CD4-positive, alpha-beta T cell treated with Interleukin-10 for 1 hour (primary cell): ENCODE data around the gene NID2.

Experiments used
- DNase-seq: peaks from one replicate; pipeline ENCODE4 v3.0.0-alpha.2; 2020

NID2 gene

DNA sequence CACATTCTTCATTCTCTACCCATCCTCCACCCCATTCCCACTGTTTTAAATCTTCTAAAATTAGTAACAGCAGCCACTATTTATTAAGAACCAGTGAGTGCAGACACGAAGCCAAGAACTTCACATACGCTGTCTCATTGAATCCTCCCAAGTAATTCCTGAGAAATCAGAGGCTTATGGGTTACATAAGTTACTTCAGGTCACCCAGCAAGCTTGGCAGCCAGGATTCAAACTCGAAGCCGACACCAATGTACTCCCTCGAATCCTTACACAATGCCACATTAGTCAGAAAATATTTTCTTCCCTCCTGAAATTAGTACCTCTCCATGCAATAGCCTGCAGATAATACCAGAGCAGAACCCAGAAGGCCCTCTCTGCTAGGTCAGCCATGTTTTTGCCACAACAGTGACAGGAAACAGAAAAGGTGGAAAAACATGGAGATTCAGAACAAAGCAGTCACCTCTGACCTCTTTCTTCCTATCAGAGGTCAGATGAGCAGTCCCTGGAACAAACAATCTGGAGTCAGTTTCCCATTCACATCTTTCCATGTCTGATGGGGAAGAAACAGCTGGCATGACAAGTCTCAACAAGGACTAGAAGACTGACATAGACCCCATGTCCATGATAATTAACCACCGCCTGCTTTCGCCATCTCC, 16.4 kb downstream of the NID2 start:
- DNase-seq, result no peak

DNA sequence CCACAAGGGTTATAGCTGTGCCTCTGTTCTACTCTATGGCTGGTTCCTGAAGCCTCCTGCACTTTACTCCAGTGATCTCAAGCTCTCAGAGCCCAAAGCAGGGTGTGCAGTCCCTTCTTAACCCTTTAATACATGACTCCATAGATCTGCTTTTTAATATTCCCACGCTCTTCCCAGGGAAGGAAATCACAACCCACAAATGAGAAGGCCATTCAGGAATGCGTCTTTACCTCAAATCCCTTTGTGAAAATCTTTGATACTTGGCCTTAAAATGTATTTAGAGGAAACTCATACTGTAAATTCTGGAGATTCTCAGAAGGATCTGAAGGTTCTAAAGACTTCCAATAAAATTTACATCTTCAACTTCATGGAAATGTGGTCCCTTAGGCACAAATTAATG, 17.0 kb downstream of the NID2 start:
- DNase-seq, result no peak

DNA sequence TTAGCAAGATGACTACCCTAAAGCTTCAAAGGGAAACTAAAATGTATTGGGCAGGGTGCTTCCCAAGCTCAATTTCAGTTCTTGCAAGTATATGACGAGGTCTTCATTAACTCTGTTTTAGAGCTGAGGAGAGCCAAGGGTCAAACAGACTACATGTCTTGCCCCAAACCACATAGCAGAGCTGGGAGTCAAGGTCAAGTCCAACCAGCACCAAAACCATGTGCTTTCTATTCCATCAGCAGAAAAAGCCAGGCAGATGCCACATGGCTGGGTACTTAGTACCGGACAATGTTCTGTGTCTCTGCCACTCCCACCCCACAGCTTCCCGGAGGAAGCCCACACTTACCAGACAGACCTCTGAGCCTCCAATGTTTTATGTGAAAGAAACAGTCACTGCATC, 17.6 kb downstream of the NID2 start:
- DNase-seq, result no peak

DNA sequence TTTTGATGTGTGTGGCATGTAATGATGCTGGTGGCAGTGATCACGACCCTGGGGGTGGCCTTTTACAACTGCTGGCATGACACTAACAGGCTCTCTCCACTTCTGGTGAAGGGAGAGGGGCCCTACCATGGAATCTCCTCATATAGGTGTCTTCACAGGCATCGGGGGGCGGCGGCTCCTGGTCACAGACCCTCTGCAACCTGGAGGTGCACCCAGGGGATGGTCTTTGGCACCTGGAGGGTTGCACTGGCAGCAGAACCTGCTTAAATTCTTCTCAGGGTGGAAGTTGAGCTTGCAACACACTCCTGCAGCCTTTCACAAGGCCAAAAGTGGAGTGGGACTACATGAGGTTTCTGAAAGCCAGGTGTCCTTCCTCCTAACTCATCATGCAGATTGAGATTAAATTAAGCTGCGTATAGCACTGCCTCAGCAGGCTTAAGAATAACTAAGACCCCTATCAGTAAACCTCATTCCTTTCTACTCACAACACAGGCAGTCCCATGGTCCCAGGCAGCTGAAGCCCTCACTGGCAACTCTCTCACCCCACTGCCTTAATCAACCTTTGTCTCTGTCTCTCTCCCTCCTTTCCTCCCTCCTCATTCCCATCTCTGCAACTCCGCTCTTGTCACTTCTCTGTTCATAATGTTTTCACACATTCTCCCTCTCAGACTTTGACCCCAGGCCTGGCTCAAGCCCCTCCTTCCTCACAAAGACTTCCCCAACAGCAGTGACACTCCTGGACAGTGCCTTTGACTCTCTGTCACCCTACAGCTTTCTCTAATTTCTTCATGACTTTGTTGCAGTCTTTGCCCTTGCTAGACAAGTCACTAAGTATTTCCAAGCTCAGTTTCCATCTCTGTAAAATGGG, 18.9 kb downstream of the NID2 start:
- no peak for DNase-seq

DNA sequence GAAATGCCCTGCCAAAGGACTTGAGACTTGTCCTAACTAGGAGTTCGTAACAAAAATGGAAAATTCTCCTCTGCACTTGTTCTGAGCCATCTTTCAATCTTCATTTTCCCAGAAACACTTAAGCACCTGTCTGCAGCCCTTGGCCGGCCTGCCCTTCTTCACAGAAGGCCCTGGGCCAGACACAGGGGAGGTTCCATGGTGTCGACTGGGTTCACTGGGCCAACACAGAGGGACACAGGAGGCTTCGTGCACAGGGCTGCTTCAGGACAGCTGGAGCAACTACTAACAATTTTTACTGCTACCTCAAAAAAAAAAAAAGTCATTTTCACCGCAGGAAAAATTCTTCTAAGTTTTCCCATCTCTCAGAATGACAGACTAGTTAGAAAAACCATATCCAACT, 19.6 kb downstream of the NID2 start:
- DNase-seq, result no peak

DNA sequence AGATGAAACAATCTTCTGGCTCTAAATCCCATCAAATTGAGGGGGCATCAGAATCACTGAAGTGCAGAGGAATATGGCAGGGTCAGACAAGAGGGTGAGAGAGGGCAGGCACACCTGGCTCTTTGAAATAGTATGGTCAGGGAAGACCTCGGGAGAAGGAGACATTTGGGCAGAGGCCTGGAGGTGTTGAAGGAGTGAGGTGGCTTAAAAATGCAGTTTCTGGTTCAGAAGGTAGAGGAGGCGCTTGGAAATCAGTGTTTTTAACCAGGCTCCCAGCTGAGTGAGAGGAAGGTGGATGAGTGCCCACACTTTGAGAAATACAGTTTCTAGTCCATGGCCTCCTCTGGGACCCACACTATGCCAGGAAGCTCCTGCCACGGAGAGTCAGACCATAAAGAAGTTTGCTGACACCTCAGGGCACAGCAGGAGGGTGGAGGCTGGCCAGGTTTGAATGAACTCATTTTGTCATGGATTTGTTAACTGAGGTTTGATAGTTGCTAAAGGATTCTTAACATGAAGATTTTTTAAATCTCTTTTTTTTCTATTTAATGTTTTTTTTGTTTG, 20.1 kb downstream of the NID2 start:
- DNase-seq, result no peak

DNA sequence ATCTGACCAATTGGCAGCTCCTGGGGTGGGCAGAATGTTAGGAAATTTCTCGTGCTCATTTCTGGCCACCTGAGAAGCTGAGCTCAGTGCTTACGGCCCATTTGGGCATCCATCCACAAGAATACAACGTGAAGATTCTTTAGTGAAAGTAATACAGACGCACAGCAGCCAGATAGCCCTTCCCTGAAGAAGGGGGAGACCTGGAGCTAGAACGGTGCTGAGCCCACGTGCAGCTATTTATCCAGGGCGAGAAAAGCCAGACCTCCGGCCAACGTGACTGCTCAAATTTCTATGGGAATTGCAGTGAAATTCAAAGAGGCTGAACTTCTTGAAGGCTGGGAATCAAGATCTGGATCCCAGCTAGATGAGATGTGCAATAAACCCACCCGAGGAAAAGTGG, 20.7 kb downstream of the NID2 start:
- DNase-seq, result no peak

DNA sequence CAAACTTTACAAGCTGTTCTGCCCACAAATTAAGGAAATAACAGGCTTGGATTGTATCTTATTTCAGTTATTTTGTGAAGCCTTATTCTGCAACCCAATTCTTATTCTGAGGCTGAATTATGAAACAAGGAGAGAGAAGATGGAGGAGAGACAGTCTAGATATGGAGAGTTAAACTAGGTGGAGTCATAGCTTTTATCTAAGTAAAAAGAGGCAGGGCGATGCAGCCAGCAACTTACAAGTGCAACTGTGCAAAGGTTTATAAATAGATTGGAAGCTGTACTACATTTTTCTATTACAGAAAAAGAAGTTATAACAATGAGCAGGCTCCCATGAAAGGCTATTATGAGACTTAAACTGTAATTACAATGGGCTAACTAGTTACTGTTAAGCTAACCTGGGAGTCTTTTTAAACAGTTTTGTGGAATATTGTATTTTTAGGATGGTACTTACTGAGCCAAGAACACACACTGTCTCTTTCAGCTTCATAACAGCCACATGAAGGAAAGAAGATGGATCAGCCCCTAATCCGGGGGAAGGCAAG, 22.4 kb downstream of the NID2 start:
- DNase-seq, result no peak

DNA sequence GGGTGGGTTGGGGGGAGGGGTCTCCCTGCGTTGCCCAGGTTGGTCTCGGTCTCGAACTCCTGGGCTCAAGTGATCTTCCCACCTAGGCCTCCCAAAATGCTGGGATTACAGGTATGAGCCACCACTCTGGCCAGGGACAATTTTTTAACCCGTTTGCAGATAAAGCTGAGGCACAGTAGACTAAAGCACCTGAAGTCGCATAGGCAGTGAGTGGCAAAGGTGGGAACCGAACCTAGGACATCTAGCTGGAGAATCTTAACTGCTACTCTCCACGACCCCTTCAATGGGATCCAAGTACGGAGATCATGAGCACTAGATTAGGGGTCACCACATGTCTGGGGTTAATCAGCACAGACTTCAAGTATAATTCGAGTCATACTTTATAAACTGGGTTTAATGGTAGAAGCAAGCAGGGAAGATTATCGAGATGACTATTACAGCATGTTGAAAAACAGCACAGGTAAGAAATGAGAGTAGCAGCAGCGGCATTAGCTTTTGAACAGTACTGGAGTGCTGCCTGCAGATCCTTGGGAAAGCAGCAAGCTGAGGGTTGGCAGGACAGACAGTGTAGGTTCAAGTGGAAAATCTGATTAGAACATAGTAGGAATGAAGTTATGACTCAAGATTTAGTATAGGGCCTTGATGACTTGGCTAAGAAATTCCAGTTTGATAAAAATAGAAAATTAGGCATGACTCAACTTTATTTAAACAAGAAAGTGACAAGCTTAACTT, 23.9 kb downstream of the NID2 start:
- no peak for DNase-seq

DNA sequence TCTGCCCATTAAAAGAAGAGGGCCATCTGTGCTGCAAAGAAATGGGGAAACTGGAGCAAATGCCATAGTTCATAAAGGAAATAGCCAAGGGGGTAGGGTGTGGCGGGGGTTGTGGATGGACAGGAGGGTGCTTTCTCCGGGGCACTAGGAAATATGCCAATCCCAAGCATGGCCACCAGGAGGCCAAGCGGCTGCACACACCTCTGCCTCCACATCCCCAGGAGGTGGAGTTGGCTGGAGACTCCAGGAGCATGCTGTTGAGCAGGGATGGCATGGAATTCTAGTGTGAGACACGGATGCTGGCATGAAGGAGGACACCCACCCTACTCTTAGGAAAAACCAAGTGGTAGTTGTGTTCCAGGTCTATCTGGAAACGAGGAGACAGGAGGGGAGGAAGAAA, 25.2 kb downstream of the NID2 start:
- DNase-seq, result peak; percentile 52

DNA sequence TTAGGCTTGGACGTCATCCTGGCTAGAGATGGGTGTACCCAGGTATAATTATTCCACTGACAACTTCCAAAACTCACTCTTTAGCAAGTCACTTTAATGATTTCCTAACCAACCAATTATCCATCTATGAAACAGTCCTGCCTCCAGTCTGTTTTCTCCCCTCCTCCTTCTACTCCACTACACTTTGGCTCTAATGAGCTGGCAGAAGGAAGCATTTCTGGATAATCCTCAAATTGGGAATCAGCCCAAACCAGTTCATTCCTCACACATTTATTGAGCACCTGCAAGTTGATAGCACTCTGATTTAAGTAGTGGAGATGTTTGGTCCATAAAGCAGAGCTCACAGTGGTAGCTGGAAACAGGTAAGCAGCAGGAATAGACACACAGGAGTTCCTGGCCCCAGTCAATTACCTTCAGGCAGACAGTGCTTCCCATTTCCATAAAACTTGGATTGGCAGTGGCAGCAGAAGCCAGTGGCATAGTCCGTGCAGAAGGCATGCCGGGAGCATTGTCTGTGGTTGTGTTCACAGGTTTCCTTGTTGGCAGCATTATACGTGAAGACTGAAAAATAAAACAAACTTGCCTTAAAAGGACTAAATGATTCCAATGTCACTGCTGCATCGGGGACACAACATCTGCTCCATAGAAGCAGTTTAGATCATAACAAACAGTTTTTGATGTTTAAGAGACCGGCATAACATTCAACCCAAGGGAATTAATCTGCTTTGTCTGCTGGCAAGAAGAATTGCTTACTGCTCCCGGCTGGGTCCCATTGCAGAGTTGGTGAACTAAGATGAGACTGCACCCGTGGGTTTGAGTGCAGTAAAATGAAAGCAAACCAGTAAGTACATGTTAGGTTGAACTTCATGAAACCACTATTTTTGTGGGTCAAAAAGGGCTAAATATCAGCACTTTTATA, 26.2 kb downstream of the NID2 start:
- no peak for DNase-seq

DNA sequence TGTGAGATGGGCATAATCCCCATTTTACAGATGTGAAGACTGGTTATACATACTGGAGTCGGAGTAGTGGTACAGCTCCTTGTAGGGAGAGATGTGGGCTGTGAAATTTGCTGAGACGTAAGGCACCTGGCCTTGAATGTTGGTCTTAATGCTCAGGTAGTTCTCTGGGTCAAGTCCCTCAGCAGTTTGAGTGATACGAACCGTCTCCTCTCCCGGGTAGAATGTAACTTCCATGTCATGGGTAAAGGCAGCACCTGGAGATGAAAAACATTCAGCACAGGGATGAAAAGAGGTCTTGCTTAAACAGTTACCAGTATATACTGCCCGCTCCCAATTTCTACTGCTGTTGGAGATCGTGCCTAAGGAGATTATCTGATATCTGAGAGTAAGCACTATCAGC, 28.3 kb downstream of the NID2 start:
- DNase-seq, result no peak

DNA sequence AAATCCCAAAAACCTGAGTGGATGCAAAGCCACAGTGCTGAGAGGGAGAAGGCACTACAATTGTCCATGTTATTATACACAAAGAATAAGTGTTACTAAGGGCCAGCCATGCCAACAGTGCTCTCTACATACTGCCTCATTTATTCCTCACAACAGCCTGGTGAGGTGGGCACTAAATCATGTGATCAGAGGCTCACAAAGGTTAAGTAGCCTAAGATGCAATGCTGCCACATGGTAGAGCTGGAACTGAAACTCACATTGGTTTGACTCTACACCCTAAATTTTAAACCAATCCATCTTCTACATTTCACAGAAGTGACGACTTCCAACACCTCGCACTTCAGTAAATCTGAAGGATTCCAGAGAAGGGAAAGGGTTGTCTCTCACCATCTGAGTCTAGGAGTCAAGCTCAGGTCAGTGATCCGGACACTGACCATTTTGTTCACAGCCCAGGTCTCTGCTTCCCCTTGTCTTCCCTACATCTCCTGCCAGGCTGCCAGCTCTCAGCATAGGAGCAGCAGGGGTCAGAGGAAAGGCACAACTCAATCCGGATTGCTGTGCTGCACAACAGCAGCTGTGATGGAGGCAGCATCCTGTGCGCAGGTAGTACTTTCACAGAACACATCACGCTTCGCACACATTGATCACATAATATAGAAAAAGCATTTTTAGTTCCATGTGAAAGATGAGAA, 29.6 kb downstream of the NID2 start:
- DNase-seq, result no peak

DNA sequence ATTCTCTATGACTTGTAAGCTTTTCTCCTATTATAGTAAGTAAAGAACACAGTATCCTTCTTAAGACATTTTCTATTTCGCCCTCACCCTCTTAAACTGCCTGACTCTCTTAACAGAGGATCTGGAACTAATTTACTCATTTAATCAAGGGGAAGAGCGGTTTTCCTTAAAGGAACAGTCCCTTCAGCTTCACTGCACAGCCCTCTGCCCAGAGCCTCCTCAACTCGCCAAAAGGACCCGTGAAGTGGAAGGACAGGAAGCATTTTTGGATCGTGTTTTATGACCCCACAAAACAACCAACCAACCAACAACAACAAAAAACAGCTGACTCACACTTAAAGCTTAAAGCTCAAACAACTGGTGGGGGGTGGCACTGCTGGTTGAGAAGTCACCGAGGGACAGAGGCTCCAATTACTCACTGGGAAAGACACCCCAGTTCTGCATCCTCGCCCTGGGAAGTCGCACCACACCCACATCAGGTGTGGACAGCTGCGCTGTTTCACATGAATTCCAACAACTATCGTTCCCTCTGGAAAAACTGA, 35.7 kb downstream of the NID2 start:
- DNase-seq, result no peak

DNA sequence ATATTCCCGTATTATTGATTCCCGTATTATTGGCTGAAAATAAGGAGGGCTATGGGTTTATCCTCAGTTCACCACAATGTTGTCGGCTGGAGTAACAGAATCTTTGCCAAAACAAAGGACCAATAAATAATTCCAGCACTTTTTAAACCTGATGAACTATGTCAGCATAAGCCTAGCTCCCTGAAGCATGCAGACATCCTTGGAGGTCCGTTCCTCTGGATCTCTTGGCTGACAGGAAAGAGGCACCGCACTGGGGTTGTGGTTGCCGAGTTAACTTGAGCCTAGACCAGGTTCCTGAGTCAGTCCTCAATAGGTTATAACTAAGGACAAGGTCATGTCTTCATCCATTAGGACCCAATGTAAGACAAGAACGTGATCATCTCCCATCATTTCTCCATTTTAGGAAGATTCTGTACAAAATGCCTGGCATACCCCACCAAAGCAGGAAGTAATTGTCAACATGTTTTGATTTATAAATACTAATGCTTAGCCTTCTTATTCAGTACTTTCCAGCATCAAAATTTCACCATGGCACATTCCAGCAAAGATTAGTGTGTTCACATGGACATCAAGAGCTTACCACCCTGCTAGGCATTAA, 36.6 kb downstream of the NID2 start:
- no peak for DNase-seq

DNA sequence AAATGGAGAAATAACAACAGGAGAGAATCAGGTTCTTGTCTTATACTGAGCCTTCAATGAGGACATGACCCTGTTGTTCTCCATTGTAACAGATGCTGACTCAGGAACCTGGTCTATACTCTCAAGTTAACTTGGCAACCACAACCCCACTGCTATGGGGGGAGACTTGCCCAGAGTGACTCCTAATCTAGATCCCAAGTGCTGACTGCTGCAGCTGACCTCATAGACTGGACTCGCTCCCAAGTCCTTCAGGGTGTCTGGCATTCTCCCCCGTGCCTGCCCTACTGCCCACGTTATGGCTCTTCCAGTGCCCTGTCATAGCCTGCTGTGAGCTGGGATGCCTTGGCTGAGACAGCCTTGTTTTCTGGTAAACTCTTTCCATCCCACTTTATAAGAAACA, 37.1 kb downstream of the NID2 start:
- no peak for DNase-seq

DNA sequence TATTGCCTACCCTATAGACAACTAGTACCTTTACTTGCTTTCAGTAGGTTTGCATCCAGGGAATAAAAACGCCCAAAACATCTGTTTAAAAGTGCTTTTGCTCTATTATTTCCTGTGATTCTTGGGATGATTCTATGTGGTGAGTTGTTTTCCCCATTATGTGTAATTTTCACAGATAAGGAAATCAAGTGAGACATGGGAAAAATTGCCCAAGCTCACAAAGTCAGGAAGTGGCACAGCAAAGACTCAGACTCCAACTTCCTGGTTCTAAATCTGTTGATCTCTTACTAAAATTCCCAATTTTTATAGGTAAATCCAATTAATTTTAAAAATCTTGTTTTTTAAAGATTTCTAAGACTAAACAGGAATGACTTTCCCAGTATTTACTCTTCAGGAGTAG, 39.0 kb downstream of the NID2 start:
- DNase-seq, result no peak

DNA sequence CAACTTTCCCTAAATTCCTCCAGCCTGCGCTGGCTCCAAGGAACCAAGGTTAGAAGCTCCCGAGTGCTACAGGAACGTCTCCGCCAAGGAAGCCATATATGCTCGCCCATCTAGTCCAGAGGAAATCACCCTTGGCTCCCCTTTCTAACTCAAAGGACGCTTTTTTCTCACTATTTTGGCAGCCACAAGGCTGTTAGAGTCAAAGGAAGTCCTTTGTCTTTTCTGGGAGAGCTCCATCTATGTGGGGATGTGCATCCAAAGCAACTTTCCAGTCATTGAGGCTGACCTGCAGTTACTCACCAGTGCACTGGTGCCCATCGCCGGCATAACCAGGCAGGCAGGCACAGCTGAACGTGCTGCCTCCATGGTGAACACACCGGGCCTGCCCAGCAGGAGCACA, 42.0 kb downstream of the NID2 start:
- no peak for DNase-seq

DNA sequence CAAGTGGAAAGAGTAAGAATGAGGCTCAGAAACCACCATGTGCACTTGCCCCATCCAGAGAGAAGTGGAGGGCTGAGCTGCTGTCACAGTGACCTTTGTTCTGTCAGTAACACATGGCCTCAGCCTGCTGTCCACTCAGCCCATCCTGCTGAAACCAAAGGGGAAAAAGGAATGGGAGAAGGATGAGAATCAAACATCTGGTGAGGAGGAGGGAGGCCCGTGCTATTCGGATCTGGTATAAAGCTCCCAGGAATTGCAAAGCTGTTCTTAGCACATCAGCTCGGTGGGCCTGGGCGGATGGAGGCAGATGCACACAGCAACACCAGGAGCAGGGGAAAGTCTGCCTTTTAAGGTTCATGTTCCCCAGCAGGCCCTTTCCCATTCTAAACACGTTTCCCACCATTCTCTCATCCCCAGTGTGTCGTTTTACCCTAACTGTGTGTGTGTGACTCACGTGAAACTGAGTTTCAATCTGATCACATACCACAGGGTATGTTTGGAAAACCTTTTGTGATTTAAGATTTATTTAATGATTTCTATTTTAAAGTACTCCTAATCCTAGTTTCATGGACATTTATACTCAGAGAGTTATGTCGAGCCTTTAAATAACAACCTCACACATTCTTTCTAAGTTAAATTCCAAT, 42.7 kb downstream of the NID2 start:
- no peak for DNase-seq

DNA sequence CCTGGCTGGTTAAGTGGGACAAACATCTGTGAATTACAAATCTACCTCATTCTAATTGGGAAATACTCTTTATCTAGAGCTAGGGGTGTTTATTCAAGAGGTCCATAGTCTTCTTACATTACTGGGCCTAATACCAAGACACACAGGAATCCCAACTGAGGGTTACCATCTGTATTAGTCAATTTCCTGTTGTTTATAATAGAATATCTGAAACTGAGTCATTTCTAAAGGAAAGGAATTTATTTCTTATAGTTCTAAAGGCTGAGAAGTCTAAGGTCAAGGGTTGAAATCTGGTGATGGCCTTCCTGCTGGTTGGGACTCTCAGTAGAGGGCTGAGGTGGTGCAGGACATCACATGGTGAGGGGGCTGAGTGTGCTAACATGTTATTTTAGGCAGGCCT, 43.5 kb downstream of the NID2 start:
- no peak for DNase-seq
